ENCODE measurements around the gene TEX13D.
A peak's percentile ranks its signal among the peaks of the same experiment; 100 is the strongest.
"Not testable (repeated sequence)": the region's sequence is repeated elsewhere in the genome, so short reads cannot be mapped to it uniquely, and the experiment has no call there.

TEX13D gene

GRCh38 chrX:124332481-124333424 is at the start of gene TEX13D:
TSS of gene TEX13D (plus strand) at chrX:124332660. CDS start at chrX:124332918, 258 bp downstream.
- peak within 1 kb of the TSS; percentile 51 for H3K27ac Mint-ChIP-seq
- H3K4me3 Mint-ChIP-seq: no peak within 1 kb of the TSS
- H3K27me3 Mint-ChIP-seq (ENCODE audit: low read depth, poor library complexity): no peaks in the 10 kb centered on the region
- DNase-seq: no peak
- TF ChIP-seq, protein P1, sequence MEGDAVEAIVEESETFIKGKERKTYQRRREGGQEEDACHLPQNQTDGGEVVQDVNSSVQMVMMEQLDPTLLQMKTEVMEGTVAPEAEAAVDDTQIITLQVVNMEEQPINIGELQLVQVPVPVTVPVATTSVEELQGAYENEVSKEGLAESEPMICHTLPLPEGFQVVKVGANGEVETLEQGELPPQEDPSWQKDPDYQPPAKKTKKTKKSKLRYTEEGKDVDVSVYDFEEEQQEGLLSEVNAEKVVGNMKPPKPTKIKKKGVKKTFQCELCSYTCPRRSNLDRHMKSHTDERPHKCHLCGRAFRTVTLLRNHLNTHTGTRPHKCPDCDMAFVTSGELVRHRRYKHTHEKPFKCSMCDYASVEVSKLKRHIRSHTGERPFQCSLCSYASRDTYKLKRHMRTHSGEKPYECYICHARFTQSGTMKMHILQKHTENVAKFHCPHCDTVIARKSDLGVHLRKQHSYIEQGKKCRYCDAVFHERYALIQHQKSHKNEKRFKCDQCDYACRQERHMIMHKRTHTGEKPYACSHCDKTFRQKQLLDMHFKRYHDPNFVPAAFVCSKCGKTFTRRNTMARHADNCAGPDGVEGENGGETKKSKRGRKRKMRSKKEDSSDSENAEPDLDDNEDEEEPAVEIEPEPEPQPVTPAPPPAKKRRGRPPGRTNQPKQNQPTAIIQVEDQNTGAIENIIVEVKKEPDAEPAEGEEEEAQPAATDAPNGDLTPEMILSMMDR (IDR thresholded peaks at IDR 0.05): no peak
- H3K4me1 Mint-ChIP-seq: no peaks in the 10 kb centered on the region
- H3K9me3 Mint-ChIP-seq: no peaks in the 10 kb centered on the region
- no peaks in the 10 kb centered on the region for H3K36me3 Mint-ChIP-seq (ENCODE audit: low read depth)

- Mint-ChIP-seq H3K27ac (no peak overlapping the region), H3K36me3 (ENCODE audit: low read depth) (no peaks in the 10 kb centered on the region), H3K4me3 (no peak overlapping the region), H3K9me3 (peaks cover 3% of the 10 kb centered on the region), H3K27me3 (ENCODE audit: low read depth, poor library complexity) (no peaks in the 10 kb centered on the region), H3K4me1 (peaks cover 11% of the 10 kb centered on the region)
- no peak for DNase-seq
- TF ChIP-seq, protein P1 (IDR thresholded peaks at IDR 0.05): no peak
These were observed 43.0 kb upstream of the TEX13D start for GRCh38 chrX:124289443-124289842.

- Mint-ChIP-seq H3K36me3 (ENCODE audit: low read depth) (no peaks in the 10 kb centered on the region), H3K27ac (no peak overlapping the region), H3K4me1 (peaks cover 6% of the 10 kb centered on the region), H3K9me3 (peaks cover 15% of the 10 kb centered on the region), H3K4me3 (no peak overlapping the region), H3K27me3 (ENCODE audit: low read depth, poor library complexity) (no peaks in the 10 kb centered on the region)
- TF ChIP-seq, protein P1 (IDR thresholded peaks at IDR 0.05): no peak
- DNase-seq: no peak
These were observed 38.6 kb upstream of the TEX13D start for GRCh38 chrX:124293810-124294209.

GRCh38 chrX:124299323-124299722 is 33.1 kb upstream of the TEX13D start:
- DNase-seq; H3K27ac Mint-ChIP-seq; H3K36me3 Mint-ChIP-seq (ENCODE audit: low read depth); H3K27me3 Mint-ChIP-seq (ENCODE audit: low read depth, poor library complexity); H3K4me3 Mint-ChIP-seq; H3K4me1 Mint-ChIP-seq: not testable (repeated sequence)
- peaks cover 26% of the 10 kb centered on the region for H3K9me3 Mint-ChIP-seq

DNA sequence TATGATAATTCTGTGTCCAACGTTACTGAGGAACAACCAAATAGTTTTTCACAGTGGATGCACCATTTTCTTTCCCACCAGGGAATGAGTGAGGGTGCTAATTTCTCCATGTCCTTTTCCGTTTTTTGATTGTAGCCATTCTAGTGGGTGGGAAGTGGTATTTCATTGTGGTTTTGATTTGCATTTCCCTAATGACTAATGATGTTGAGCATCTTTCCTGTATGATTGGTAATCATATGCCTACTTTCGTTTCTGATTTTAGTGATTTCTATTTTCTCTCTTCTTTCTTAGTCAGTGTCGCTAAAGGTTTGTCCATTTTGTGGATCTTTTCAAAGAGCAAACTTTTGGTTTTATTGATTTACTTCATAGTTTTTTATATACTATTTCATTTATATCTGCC is 32.1 kb upstream of the TEX13D start:
- Mint-ChIP-seq H3K4me3 (no peak overlapping the region), H3K36me3 (ENCODE audit: low read depth) (no peaks in the 10 kb centered on the region), H3K27ac (no peak overlapping the region), H3K9me3 (peaks cover 25% of the 10 kb centered on the region), H3K4me1 (no peaks in the 10 kb centered on the region), H3K27me3 (ENCODE audit: low read depth, poor library complexity) (peaks cover 4% of the 10 kb centered on the region)
- TF ChIP-seq, protein P1 (IDR thresholded peaks at IDR 0.05): no peak
- DNase-seq: no peak

GRCh38 chrX:124307253-124307907 is 25.1 kb upstream of the TEX13D start:
- no peak for DNase-seq
- TF ChIP-seq, protein P1 (IDR thresholded peaks at IDR 0.05): no peak
- H3K36me3 Mint-ChIP-seq (ENCODE audit: low read depth): no peaks in the 10 kb centered on the region
- H3K27me3 Mint-ChIP-seq (ENCODE audit: low read depth, poor library complexity): peaks cover 7% of the 10 kb centered on the region
- peaks cover 9% of the 10 kb centered on the region for H3K4me1 Mint-ChIP-seq
- H3K27ac Mint-ChIP-seq: no peak overlapping the region
- H3K9me3 Mint-ChIP-seq: peaks cover 15% of the 10 kb centered on the region
- no peak overlapping the region for H3K4me3 Mint-ChIP-seq

Measured in nephron progenitor cell (in vitro differentiated cells).